Activated CD8-positive, alpha-beta memory T cell treated with anti-CD3 and anti-CD28 coated beads for 4 hours (primary cell): Measurements from ENCODE around the gene PRR7.
"Not testable (repeated sequence)": the region's sequence is repeated elsewhere in the genome, so short reads cannot be mapped to it uniquely, and the experiment has no call there.

ENCODE experiments used
- DNase-seq, 2 donors: peaks; one replicate each; pipeline ENCODE4 v3.0.0-alpha.2; 2020; ENCODE audit warnings: low read depth in 2 of 2

PRR7 gene

GRCh38 chr5:177484902-177485549 is 38.4 kb downstream of the PRR7 start:
- no peak for DNase-seq

GRCh38 chr5:177485753-177486152 is 39.1 kb downstream of the PRR7 start:
- DNase-seq, result not testable (repeated sequence)

- no peak for DNase-seq
Measured at GRCh38 chr5:177486256-177486655, 39.6 kb downstream of the PRR7 start.

DNA sequence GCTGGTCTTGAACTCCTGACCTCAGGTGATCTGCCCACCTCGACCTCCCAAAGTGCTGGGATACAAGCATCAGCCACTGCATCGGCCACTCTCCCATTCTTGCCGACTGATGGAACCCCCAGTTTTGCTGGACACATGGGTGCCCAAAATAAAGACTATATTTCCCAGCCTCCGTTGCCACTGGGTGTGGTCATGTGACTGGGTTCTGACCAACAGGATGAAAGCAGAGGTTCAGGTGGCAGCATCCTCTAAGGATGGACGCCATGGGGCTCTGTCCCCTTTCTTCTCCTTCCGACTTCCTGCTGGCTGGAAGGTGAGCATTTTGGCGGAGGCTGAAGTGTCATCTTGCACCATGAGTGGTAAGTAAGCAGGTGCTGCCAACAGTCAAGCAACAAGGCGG is 40.5 kb downstream of the PRR7 start:
- no peak for DNase-seq

DNA sequence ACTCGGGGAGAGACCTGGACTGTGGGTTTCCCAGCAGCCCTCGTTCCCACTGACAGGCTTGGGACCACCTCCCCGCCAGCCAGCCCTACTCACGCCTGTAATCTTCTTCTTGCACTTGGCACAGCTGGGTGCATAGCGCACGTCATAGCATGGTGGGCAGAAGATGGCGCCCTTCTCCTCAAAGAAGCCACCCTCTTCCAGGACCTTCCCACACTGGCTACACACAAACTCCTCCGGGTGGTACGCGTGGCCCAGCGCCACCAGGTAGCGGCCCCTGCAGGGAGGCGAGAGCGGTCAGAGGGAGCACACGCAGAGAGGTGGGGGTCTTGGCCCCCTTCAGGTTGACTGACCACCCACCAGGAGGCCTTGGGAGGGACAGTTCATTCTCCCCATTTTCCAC is 41.4 kb downstream of the PRR7 start:
- no peak for DNase-seq

DNA sequence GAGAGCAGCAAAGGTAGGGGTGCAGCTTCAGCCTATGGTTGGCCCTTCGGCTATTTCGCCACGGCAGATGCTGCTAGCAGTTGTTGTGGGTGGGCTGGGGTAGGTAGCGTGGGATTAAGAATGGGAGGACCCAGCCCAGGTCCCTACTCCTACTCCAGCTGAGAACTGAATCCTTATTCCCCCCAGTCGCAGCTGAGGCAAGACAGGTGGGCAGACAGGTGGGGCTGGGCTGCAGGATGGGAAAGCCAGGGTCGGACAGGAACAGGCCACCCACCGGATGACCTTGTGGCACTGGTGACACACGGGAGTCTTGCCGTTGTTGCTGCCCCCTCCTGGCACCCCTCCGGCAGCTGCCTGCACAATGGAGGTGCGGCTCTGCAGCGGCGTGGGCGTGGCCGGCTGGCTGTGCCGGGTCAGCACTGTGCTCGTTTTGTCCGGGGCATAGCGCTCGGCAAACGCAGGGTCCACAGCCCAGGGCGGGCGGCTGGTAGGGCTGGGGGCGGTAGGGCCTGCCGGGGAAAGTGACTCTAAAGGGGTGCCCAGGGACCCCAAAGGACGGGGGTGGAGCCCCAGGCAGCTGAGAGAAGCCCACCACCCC is 42.6 kb downstream of the PRR7 start:
- no peak for DNase-seq

GRCh38 chr5:177490311-177490991 is 43.8 kb downstream of the PRR7 start:
- no peak for DNase-seq

GRCh38 chr5:177490992-177491391 is 44.4 kb downstream of the PRR7 start:
- DNase-seq, result no peak

DNA sequence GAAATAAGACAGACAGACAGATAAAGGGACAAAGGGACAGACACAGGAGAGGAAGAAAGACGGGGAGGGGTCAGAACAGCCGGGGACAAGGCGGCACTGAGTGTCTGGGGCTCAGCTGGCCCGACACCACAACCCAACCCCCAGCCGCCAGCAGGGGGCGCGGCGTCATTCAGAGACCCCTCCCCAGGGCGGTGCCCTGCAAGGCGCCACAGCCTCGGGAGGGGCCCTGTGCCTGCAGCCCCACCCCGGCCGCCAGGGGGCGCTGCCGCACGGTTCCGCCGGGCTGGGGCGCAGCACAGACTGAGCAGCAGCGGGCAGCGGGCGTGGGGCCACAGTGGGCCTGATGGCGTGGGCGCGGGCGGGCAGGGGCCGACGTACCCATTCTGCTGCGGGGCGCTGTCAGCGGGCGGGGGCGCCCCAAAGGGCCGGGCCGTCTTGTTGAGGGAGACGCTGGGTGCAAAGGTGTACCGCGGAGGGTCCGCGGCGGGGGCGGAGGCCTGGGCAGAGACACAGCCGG is 44.9 kb downstream of the PRR7 start:
- DNase-seq, result no peak

DNA sequence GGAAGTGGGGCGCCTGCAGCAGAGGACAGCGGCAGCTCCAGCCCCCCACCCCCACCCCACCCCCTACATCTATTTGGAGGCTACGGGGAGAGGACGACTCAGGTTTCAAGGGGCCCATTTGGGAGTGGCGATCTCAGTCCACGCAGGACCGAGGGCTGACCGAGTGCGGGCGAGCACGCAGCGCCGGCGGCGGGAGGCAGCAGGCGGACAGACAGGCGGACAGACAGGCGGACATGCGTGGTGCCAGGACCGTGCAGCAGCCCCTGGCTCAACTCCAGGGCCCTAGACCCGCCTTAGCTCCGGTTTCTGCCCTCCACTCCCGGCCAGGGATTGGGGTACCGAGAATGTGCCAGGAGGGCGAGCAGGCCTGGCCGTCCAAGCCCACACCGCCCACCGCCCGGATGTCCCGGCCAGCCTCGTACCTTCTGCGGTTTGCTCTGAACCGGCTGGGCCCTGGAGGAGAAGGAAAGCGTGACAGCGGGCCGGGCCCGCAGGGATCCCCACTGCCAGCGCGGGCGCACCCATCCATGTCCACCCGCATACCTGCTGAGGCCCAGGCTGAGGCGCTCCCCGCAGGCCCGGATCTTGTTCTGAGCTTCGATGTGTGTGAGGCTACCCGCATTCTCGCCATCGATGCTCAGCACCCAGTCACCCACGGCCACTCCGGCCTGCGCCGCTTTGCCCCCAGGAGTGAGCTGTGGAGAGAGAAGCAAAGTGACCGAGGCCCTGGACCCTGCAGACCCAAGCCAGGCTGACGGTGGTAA is 45.6 kb downstream of the PRR7 start:
- DNase-seq, result no peak

DNA sequence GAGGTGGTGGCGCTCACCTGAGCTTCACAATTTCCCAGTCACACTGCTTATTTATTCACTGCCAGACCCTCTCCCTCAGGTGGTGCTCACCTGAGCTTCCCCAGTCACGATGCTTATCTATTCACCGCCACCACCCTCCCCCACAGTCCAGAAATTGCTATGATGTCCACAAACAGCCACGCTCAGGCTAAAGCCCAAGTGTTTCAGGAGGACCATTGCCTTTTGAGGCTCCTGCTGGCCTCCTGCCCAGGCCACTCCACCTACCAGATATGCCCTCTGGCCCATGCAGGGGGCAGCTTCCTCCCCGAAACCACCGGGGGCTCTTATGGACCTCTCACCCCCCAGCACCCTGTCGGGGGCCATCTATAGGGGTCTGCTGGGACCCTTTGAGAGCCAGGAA is 46.2 kb downstream of the PRR7 start:
- DNase-seq, result no peak

GRCh38 chr5:177493795-177494345 is 47.3 kb downstream of the PRR7 start:
- no peak for DNase-seq

DNA sequence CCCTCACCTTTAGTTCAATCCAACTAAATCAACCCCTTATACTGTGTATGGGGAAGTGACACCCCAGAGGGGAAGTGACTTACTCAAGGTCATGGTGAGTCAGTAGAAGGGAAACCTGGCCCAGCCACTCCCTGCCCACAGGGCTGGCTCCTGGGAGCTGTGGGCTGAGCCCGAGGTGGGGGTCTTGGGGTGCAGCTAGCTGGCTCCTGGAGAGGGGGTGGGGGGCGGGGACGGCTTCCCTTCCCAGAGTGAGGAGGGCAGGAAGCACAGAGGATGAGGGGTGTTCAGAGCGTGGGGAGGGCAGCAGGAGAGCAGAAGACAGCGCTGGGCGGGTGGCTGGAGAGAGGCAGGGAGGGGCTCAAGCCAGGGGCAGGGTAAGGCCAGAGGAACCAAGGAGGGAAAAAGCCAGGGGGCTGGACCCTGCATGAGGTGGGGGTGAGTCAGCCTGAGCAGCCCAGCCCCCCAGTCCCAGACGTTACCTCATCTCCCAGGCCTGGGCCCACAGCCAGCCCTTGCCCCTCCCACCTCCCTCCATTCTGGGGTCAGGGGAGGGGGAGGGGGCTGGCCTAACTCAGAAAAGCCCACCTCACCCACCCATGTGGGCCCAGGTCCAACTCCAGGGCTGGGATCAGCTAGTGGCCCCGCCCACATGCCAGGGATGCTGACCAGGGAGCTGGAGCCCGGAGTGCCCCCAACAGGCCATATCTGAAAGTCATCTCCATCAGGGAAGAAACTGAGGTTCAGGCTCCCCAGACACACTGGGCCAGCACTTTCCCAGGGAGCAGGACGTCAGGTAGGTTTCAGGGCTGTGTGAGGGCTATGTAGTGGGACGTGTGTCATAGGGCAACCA is 48.0 kb downstream of the PRR7 start:
- no peak for DNase-seq

GRCh38 chr5:177495243-177496060 is 48.8 kb downstream of the PRR7 start:
- no peak for DNase-seq

GRCh38 chr5:177496070-177496726 is 49.6 kb downstream of the PRR7 start:
- DNase-seq, result no peak

GRCh38 chr5:177496727-177497291 is 50.2 kb downstream of the PRR7 start:
- no peak for DNase-seq

DNA sequence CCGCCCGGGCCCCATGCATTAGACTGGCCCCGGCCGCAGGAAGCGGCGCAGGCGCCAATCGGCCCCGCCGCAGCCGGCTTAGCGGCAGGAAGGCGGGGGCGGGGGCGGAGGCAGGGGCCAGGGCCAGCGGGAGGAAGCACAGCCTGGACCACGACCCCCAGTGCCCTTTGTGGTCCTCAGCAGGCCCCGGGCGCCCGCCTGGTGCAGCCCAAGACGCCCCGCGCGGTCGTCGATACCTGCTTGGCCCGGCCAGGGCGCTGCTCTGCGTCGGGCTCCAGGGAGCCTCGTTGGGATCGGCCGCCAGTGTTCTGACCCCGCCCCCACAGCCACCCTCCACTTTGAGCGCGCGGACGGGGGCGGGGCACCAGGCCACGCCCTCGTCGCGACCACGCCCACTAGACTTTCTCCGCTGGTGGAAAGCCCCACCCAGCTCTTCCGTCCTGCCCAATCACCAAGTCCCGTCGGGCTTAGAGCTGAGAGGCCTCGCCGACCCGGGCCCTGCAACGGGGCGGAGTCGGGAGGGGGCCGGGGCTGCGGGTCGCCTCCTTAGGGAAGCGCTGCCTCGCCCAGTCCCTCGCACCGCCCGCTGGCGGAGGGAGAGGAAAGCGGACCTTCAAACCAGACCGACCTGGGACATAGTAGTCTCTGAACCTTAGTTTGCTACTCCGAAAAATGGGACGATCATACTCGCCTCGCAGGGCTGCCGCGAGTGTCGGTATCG is 50.8 kb downstream of the PRR7 start, which contains the start of gene PDLIM7:
PDLIM7 (minus strand) TSS at position 313 of the 721 bp plus-strand sequence. CDS start 1,092 bp downstream, outside the sequence.
- peak; percentile 83 to 87 for DNase-seq

DNA sequence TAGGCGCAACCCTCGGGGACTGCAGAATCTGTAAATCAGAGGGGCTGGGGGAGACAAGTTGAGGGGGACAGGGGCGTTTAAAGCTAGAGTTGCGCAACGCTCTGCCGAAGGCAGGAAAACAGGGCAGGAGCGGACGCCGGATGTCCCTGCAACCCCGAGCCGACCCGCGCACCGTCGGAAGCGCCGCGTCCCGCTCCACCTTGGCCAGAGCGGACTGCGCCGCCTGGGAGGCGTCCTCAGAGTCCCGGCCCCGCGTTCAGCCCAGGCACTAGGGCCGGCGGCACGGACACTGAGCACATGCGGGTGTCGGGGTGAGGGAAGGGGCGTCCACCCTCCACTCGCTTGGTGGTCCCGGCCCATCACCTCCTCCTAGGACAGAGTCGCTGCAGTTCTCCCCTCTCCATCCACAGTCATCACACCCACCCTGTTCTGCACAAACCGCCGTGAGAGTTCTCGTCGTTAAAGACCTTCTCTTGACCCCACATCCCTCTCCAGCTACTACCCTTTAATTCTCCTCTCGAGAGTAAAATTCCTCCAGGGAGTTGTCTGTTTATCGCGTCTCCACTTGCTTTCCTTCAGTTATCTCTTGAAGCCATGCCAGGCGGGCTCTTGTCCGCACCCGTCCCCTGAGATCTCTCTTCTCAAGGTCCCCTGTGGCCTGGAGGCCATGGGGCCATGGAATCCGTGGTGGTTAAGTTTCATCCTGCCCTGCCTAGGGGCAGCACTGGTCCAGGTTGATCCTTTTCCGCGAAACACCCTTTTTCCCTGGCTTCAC is 51.6 kb downstream of the PRR7 start:
- DNase-seq, result no peak
